Peyer's patch (tissue), 4 donors: Measurements from ENCODE around the gene CAMKV.

ENCODE experiments used
- POLR2A ChIP-seq, 2 donors: fragments of 450-650 bp; IDR thresholded peaks; one replicate each; pipeline ENCODE4 v1.5.1; 2017; ENCODE audit warnings: antibody characterized with exemption in 2 of 2, mild to moderate bottlenecking in 2 of 2, moderate library complexity in 2 of 2
- TF ChIP-seq, protein P1 (sequence below), 6 experiments: fragments of 450-650 bp in 4 of 6; fragments of 200-600 bp in 2 of 6; sonication (generic) in 1 of 6; IDR thresholded peaks; one replicate each; pipeline ENCODE4 v1.5.1; 2017 to 2019; ENCODE audit warnings: antibody characterized with exemption in 6 of 6, mild to moderate bottlenecking in 3 of 6, moderate library complexity in 1 of 6

DNA sequence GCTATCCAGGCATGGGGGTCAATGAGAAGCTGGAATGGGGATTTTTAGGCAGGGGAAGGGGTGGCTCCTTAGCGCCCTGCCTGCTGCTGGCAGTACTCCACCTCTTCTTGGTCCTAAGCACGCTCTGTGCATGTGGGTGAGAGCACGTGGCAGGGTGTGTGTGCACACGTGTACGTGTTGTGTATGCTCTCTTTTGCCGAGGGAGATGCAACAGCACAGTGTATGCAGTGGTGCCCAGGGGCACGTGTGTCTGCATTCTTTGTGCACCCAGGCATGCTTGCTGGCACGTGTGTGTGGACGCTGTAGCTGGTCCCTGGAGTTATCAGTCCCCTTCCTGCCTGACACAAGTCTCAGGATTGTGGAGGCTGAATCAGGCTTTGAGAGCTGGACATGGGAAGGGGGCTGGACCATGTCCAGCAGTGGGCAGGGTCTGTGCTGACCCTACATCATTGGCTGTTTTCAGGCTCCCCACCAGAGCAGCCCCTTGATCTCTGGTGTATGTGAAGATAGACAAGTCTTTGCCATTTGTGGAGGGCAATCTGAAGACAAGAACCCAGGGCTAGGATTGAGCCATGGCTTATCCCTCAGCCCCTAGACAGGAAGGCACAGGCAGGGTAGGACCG lies 1.9 kb upstream of the CAMKV start:
- TF ChIP-seq POLR2A (IDR thresholded peaks at IDR 0.05) = no peak
- TF ChIP-seq, protein P1, sequence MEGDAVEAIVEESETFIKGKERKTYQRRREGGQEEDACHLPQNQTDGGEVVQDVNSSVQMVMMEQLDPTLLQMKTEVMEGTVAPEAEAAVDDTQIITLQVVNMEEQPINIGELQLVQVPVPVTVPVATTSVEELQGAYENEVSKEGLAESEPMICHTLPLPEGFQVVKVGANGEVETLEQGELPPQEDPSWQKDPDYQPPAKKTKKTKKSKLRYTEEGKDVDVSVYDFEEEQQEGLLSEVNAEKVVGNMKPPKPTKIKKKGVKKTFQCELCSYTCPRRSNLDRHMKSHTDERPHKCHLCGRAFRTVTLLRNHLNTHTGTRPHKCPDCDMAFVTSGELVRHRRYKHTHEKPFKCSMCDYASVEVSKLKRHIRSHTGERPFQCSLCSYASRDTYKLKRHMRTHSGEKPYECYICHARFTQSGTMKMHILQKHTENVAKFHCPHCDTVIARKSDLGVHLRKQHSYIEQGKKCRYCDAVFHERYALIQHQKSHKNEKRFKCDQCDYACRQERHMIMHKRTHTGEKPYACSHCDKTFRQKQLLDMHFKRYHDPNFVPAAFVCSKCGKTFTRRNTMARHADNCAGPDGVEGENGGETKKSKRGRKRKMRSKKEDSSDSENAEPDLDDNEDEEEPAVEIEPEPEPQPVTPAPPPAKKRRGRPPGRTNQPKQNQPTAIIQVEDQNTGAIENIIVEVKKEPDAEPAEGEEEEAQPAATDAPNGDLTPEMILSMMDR (IDR thresholded peaks at IDR 0.05) = no peak
